Measurements from ENCODE around the gene TAS2R30. TPM values are rescaled to one million over a fixed set of nuclear protein-coding genes. Genes with fewer than 3 reads are reported as not detected.
"Not testable (repeated sequence)": the region's sequence is repeated elsewhere in the genome, so short reads cannot be mapped to it uniquely, and the experiment has no call there.

Gene TAS2R30
- total RNA-seq, 1 donor from 2014 or later: 2.6 TPM

GRCh38 chr12:11107719-11108118 lies 26.7 kb downstream of the TAS2R30 start:
- Mint-ChIP-seq H3K4me3 (ENCODE audit: unreplicated experiment) (no peak overlapping the region), H3K27ac (ENCODE audit: unreplicated experiment) (no peak overlapping the region), H3K9me3 (ENCODE audit: unreplicated experiment) (peaks cover 45% of the 10 kb centered on the region), H3K4me1 (ENCODE audit: unreplicated experiment) (no peaks in the 10 kb centered on the region), H3K27me3 (ENCODE audit: unreplicated experiment) (no peaks in the 10 kb centered on the region), H3K36me3 (ENCODE audit: unreplicated experiment) (peaks cover 42% of the 10 kb centered on the region)
- no peak for DNase-seq (ENCODE audit: extremely low spot score, unreplicated experiment)
- no peak for TF ChIP-seq CTCF (IDR thresholded peaks at IDR 0.05)

GRCh38 chr12:11106288-11106687 lies 28.2 kb downstream of the TAS2R30 start:
- peaks cover 32% of the 10 kb centered on the region for H3K36me3 Mint-ChIP-seq (ENCODE audit: unreplicated experiment)
- H3K27me3 Mint-ChIP-seq (ENCODE audit: unreplicated experiment): no peaks in the 10 kb centered on the region
- H3K4me3 Mint-ChIP-seq (ENCODE audit: unreplicated experiment): no peak overlapping the region
- TF ChIP-seq CTCF (IDR thresholded peaks at IDR 0.05): no peak
- no peak overlapping the region for H3K27ac Mint-ChIP-seq (ENCODE audit: unreplicated experiment)
- H3K9me3 Mint-ChIP-seq (ENCODE audit: unreplicated experiment): peaks cover 32% of the 10 kb centered on the region
- no peaks in the 10 kb centered on the region for H3K4me1 Mint-ChIP-seq (ENCODE audit: unreplicated experiment)
- no peak for DNase-seq (ENCODE audit: extremely low spot score, unreplicated experiment)

GRCh38 chr12:11105546-11105945 lies 28.9 kb downstream of the TAS2R30 start:
- Mint-ChIP-seq H3K27ac (ENCODE audit: unreplicated experiment) (no peak overlapping the region), H3K27me3 (ENCODE audit: unreplicated experiment) (no peaks in the 10 kb centered on the region), H3K4me1 (ENCODE audit: unreplicated experiment) (no peaks in the 10 kb centered on the region), H3K36me3 (ENCODE audit: unreplicated experiment) (peaks cover 31% of the 10 kb centered on the region), H3K9me3 (ENCODE audit: unreplicated experiment) (peaks cover 24% of the 10 kb centered on the region), H3K4me3 (ENCODE audit: unreplicated experiment) (no peak overlapping the region)
- TF ChIP-seq CTCF (IDR thresholded peaks at IDR 0.05): no peak
- DNase-seq (ENCODE audit: extremely low spot score, unreplicated experiment): no peak

DNA sequence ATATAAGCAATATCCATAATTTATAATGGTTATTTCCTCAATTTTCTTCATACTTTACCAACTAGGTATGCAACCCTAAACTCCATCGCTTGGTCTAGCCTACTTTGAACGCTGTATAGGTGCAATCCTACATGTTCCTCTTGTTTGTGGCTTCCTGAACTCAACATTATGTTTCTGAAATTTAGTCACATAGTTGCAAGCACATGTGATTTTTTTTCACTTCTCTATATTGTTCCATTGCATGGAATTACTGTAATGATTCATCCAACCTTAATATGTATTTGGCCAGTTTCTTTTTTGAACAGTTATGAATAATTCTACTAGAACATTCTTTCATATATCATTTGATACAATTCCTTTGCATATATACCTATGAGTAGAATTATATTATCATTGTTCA lies 39.5 kb downstream of the TAS2R30 start:
- H3K9me3 Mint-ChIP-seq (ENCODE audit: unreplicated experiment); H3K4me1 Mint-ChIP-seq (ENCODE audit: unreplicated experiment); DNase-seq (ENCODE audit: extremely low spot score, unreplicated experiment); H3K36me3 Mint-ChIP-seq (ENCODE audit: unreplicated experiment); H3K27me3 Mint-ChIP-seq (ENCODE audit: unreplicated experiment); H3K27ac Mint-ChIP-seq (ENCODE audit: unreplicated experiment); H3K4me3 Mint-ChIP-seq (ENCODE audit: unreplicated experiment): not testable (repeated sequence)

GRCh38 chr12:11092128-11092527 lies 42.3 kb downstream of the TAS2R30 start, which contains the start of gene TAS2R43:
TSS of gene TAS2R43 (minus strand) at chr12:11092313. CDS start at chr12:11092229, 84 bp downstream.
- TF ChIP-seq CTCF (IDR thresholded peaks at IDR 0.05): no peak
- Mint-ChIP-seq H3K9me3 (ENCODE audit: unreplicated experiment) (no peaks in the 10 kb centered on the region), H3K36me3 (ENCODE audit: unreplicated experiment) (no peaks in the 10 kb centered on the region), H3K27me3 (ENCODE audit: unreplicated experiment) (no peaks in the 10 kb centered on the region), H3K27ac (ENCODE audit: unreplicated experiment) (no peak within 1 kb of the TSS), H3K4me1 (ENCODE audit: unreplicated experiment) (no peaks in the 10 kb centered on the region), H3K4me3 (ENCODE audit: unreplicated experiment) (no peak within 1 kb of the TSS)
- DNase-seq (ENCODE audit: extremely low spot score, unreplicated experiment): no peak

GRCh38 chr12:11089246-11089645 lies 45.2 kb downstream of the TAS2R30 start:
- H3K27me3 Mint-ChIP-seq (ENCODE audit: unreplicated experiment): no peaks in the 10 kb centered on the region
- H3K36me3 Mint-ChIP-seq (ENCODE audit: unreplicated experiment): no peaks in the 10 kb centered on the region

More at GRCh38 chr12:11089246-11089645, 45.2 kb downstream of the TAS2R30 start:
- peaks cover 5% of the 10 kb centered on the region for H3K4me1 Mint-ChIP-seq (ENCODE audit: unreplicated experiment)
- no peak for DNase-seq (ENCODE audit: extremely low spot score, unreplicated experiment)
- no peaks in the 10 kb centered on the region for H3K9me3 Mint-ChIP-seq (ENCODE audit: unreplicated experiment)
- no peak for TF ChIP-seq CTCF (IDR thresholded peaks at IDR 0.05)
- no peak overlapping the region for H3K4me3 Mint-ChIP-seq (ENCODE audit: unreplicated experiment)
- H3K27ac Mint-ChIP-seq (ENCODE audit: unreplicated experiment): no peak overlapping the region

Data from osteocyte (in vitro differentiated cells).